Heart left ventricle (tissue), 16 donors: ENCODE measurements around the gene PHEX. TPM values are rescaled to one million over a fixed set of nuclear protein-coding genes. Genes with fewer than 3 reads are reported as not detected.

ENCODE experiments used
- ATAC-seq, 4 donors: fragments of 200-7000 bp; cut with Tn5 transposase; one replicate each; pipeline ENCODE4 v1.9.1; 2020 to 2022; ENCODE audit warnings: moderate library complexity in 4 of 4, mild to moderate bottlenecking in 3 of 4, moderate number of reproducible peaks in 1 of 4
- DNase-seq, 5 donors: peaks; one replicate each; pipeline ENCODE4 v3.0.0-alpha.2; 2020
- H3K27ac ChIP-seq, 12 donors: fragments of 200-600 bp; sonication (generic) in 4 of 12; one replicate each; pipeline versions ENCODE4 v1.5.0 to v1.8.0; 2016 to 2022; ENCODE audit warnings: mild to moderate bottlenecking in 2 of 12
- H3K27me3 ChIP-seq, 9 donors: fragments of 200-600 bp; sonication (generic) in 2 of 9; one replicate each; pipeline versions ENCODE4 v1.5.1 to v1.8.0; 2016 to 2022; ENCODE audit warnings: mild to moderate bottlenecking in 3 of 9
- H3K36me3 ChIP-seq, 9 donors: fragments of 200-600 bp; sonication (generic) in 2 of 9; one replicate each; pipeline versions ENCODE4 v1.5.0 to v1.8.0; 2018 to 2022; ENCODE audit warnings: mild to moderate bottlenecking in 2 of 9
- H3K4me1 ChIP-seq, 12 donors: fragments of 200-600 bp; sonication (generic) in 4 of 12; one replicate each; pipeline versions ENCODE4 v1.5.0 to v1.8.0; 2016 to 2022; ENCODE audit warnings: mild to moderate bottlenecking in 3 of 12
- H3K4me3 ChIP-seq, 12 donors: fragments of 200-600 bp; sonication (generic) in 4 of 12; one replicate each; pipeline versions ENCODE4 v1.5.0 to v1.8.0; 2017 to 2022; ENCODE audit warnings: mild to moderate bottlenecking in 9 of 12, moderate library complexity in 4 of 12
- H3K9me3 ChIP-seq, 12 donors: fragments of 200-600 bp; sonication (generic) in 4 of 12; one replicate each; pipeline versions ENCODE4 v1.5.0 to v1.8.0; 2016 to 2022; ENCODE audit warnings: mild to moderate bottlenecking in 1 of 12
- CTCF ChIP-seq, 12 donors: fragments of 200-600 bp; sonication (generic) in 4 of 12; IDR thresholded peaks; one replicate each; pipeline versions ENCODE4 v1.5.0 to v1.8.0; 2018 to 2022; ENCODE audit warnings: antibody characterized with exemption in 12 of 12, mild to moderate bottlenecking in 5 of 12
- POLR2A ChIP-seq, 2 donors: fragments of 450-650 bp; IDR thresholded peaks; one replicate each; pipeline ENCODE4 v1.6.1; 2017; ENCODE audit warnings: antibody characterized with exemption in 2 of 2, mild to moderate bottlenecking in 2 of 2, moderate library complexity in 2 of 2
- WGBS, 4 donors: extraction: QIAGEN DNeasy Blood & Tissue Kit in 2 of 4; methylation state at CpG; one replicate each; pipeline versions ENCODE4 v1.1.5 to v1.1.7; 2013 to 2018; 5-methylcytosine and 5-hydroxymethylcytosine counted together
- intact Hi-C, 10 donors: fragments of 100-400 bp; cut with DNase I; formaldehyde crosslinking; loops; one replicate each; pipeline versions ENCODE4 v1.11.1 to v1.14.2; 2022
- polyA plus RNA-seq, 2 donors: library from polyadenylated mRNA; stranded (reverse); fragments of 200-250 nt; gene quantifications; one replicate each; pipeline ENCODE4 v1.2.3, GENCODE V29; 2013
- total RNA-seq, 9 donors: library from RNA; depleted of rRNA in 2 of 9; stranded (reverse); fragments of >200 nt in 2 of 9; fragmentation: NEBNext Ultra II Directional in 3 of 9; extraction: Animal tissue kit (Norgen Biotek cat#: 25700) in 3 of 9; gene quantifications; one replicate each; pipeline versions ENCODE4 v1.1.0 to v1.2.4, GENCODE V29; 2016 to 2023
- donor health status: ischemic (EF 13 %, LVEDD 7.1; RV severe dilation, severe dysfunction).
- donor health status: healthy with polysubstance abuse.
- donor health status: DM: no; HTN: yes; CAD: no.
- donor health status: DM: no; HTN: no; CAD: no.
- donor health status: ischemic (EF 25% LVEDD 6.9; RV normal size, moderate dysfunction).
- donor health status: ischemic (EF 25% LVEDD 5.7; RV mildly dilated, moderate dysfunction).
- donor health status: healthy.
- donor health status: DM: yes; HTN: yes; CAD: no.
- donor health status: ischemic (EF 35%, LVEDD 5.7; RV mildly dilated, moderate dysfunction).
- donor health status: nonischemic (EF 11% LVEDD 7.7; RV severe dilation, severe dysfunction).
- donor health status: DM: yes; HTN: yes; CAD: no.
- donor health status: PGD.
- donor health status: ischemic (EF 29% LVEDD 5.4; RV normal size, mild dysfunction).
- donor health status: nonischemic (EF 23%, LVEDD 6.1; RV moderate dilation, normal function).

Gene PHEX
- total and polyA plus RNA-seq, 11 donors, result 0.01 to 0.53 (median 0.23) TPM; not detected in 5

- Histone ChIP-seq H3K4me3 (no peak overlapping the region), H3K9me3 (no peaks in the 10 kb centered on the region), H3K27ac (no peak overlapping the region), H3K4me1 (no peaks in the 10 kb centered on the region), H3K36me3 (no peaks in the 10 kb centered on the region), H3K27me3 (no peaks in the 10 kb centered on the region)
- intact Hi-C loops, result no loop called here
- DNase-seq (no peak), ATAC-seq (no peak)
- TF ChIP-seq CTCF (IDR thresholded peaks at IDR 0.05) (no peak), POLR2A (IDR thresholded peaks at IDR 0.05) (no peak)
- 77 to 96% (median 87%) methylated on average over 2 of the region's 2 CpGs for WGBS, 4 donors
Measured at GRCh38 chrX:22037225-22037624, 5.1 kb downstream of the PHEX start.

- intact Hi-C loops, result no loop called here
- ATAC-seq (no peak), DNase-seq (no peak)
- no peaks in the 10 kb centered on the region for H3K9me3 ChIP-seq
- no peaks in the 10 kb centered on the region for H3K4me1 ChIP-seq
- WGBS, 4 donors, result 80 to 91% (median 87%) methylated on average over 13 of the region's 13 CpGs
- TF ChIP-seq CTCF (IDR thresholded peaks at IDR 0.05) (no peak), POLR2A (IDR thresholded peaks at IDR 0.05) (no peak)
- H3K27ac ChIP-seq, result no peak overlapping the region
- H3K36me3 ChIP-seq, result no peaks in the 10 kb centered on the region
- H3K4me3 ChIP-seq, result no peak overlapping the region
- no peaks in the 10 kb centered on the region for H3K27me3 ChIP-seq
Measured at GRCh38 chrX:22037911-22038537, 5.9 kb downstream of the PHEX start.

- DNase-seq (no peak), ATAC-seq (no peak)
- TF ChIP-seq POLR2A (IDR thresholded peaks at IDR 0.05), result no peak
- no peak for TF ChIP-seq CTCF (IDR thresholded peaks at IDR 0.05)
- Histone ChIP-seq H3K27me3 (peaks cover 0 to 3% (median 0%) of the 10 kb centered on the region in 9 donors), H3K36me3 (no peaks in the 10 kb centered on the region), H3K4me3 (no peak overlapping the region), H3K4me1 (no peaks in the 10 kb centered on the region), H3K27ac (no peak overlapping the region), H3K9me3 (no peaks in the 10 kb centered on the region)
- intact Hi-C loops, result no loop called here
- WGBS, 4 donors, result 80 to 91% (median 86%) methylated on average over 6 of the region's 6 CpGs
Measured at GRCh38 chrX:22039541-22039940, 7.4 kb downstream of the PHEX start.

GRCh38 chrX:22040184-22040583 is 8.1 kb downstream of the PHEX start:
- H3K36me3 ChIP-seq, result no peaks in the 10 kb centered on the region
- H3K27ac ChIP-seq, result no peak overlapping the region
- H3K4me3 ChIP-seq, result no peak overlapping the region
- no peaks in the 10 kb centered on the region for H3K9me3 ChIP-seq
- DNase-seq (no peak), ATAC-seq (no peak)
- H3K27me3 ChIP-seq, result peaks cover 0 to 3% (median 0%) of the 10 kb centered on the region in 9 donors
- no peak for TF ChIP-seq POLR2A (IDR thresholded peaks at IDR 0.05)
- TF ChIP-seq CTCF (IDR thresholded peaks at IDR 0.05), result no peak
- WGBS, 4 donors, result 71 to 94% (median 88%) methylated on average over 2 of the region's 2 CpGs
- no peaks in the 10 kb centered on the region for H3K4me1 ChIP-seq
- intact Hi-C loops, result no loop called here
